H1 (cell line): ENCODE results near the gene ADAM12. TPM values are rescaled to one million over a fixed set of nuclear protein-coding genes. Genes with fewer than 3 reads are reported as not detected.

Experiments used
- CTCF ChIA-PET: fragments of 300-600 bp; sonication (Branson Sonifier 250); formaldehyde crosslinking; loops from one replicate; lab custom pipeline; 2021; ENCODE audit not compliant: partially characterized antibody; lab: Charles Lee
- POLR2A ChIA-PET: fragments of 300-600 bp; sonication (Branson Sonifier 250); formaldehyde crosslinking; loops from one replicate; lab custom pipeline; 2021; ENCODE audit warnings: inconsistent platforms; ENCODE audit not compliant: partially characterized antibody; lab: Charles Lee
- DNase-seq, 2 experiments: peaks; one replicate each; pipeline versions ENCODE4 v3.0.0 to v3.0.0-alpha.2; 2010 to 2022; ENCODE audit warnings: low spot score in 2 of 2, low read depth in 1 of 2, mixed read lengths in 1 of 2
- FAIRE-seq: peaks from 2 replicates; lab custom pipeline; 2011; peaks lifted over from hg19 to GRCh38; lab: Jason Lieb, UNC
- H2AFZ ChIP-seq: 2 replicates; pipeline ENCODE4 v1.8.1; 2012; ENCODE audit warnings: low read length, inconsistent platforms
- H2AK5ac ChIP-seq: 2 replicates; pipeline ENCODE4 v1.6.1; 2013; ENCODE audit warnings: low read depth, low read length
- H2BK120ac ChIP-seq: replicated peaks from 2 replicates; pipeline ENCODE3; 2013; ENCODE audit warnings: low read depth, low read length, inconsistent platforms
- H2BK12ac ChIP-seq: 2 replicates; pipeline ENCODE4 v1.6.1; 2013; ENCODE audit warnings: low read depth, low read length
- H2BK15ac ChIP-seq: 2 replicates; pipeline ENCODE4 v1.6.1; 2013; ENCODE audit warnings: low read length
- H2BK20ac ChIP-seq: 2 replicates; pipeline ENCODE4 v1.6.1; 2013; ENCODE audit warnings: low read length
- H2BK5ac ChIP-seq: 2 replicates; pipeline ENCODE4 v1.6.1; 2013; ENCODE audit warnings: low read depth, low read length
- H3K14ac ChIP-seq: 2 replicates; pipeline ENCODE4 v1.6.1; 2013; ENCODE audit warnings: inconsistent platforms; ENCODE audit not compliant: insufficient read length
- H3K18ac ChIP-seq: 2 replicates; pipeline ENCODE4 v1.6.1; 2013; ENCODE audit warnings: low read length; ENCODE audit errors: extremely low read depth
- H3K23ac ChIP-seq: 2 replicates; pipeline ENCODE4 v1.6.1; 2013; ENCODE audit warnings: inconsistent platforms; ENCODE audit not compliant: insufficient read length
- H3K23me2 ChIP-seq: 2 replicates; pipeline ENCODE4 v1.6.1; 2013; ENCODE audit warnings: low read depth, low read length
- H3K27ac ChIP-seq: 2 replicates; pipeline ENCODE4 v1.6.1; 2011; ENCODE audit warnings: low read depth, low read length, inconsistent platforms
- H3K27me3 ChIP-seq, 4 experiments: replicated peaks in 1 of 4; 1 replicate in 1 of 4; 2 replicates in 3 of 4; pipeline versions ENCODE4 v1.6.1 to v1.8.1; 2011 to 2013; ENCODE audit warnings: low read length in 3 of 4, mild to moderate bottlenecking in 3 of 4, inconsistent platforms in 2 of 4, mixed read lengths in 2 of 4, moderate library complexity in 1 of 4; ENCODE audit not compliant: control insufficient read depth in 3 of 4, insufficient read depth in 3 of 4; ENCODE audit errors: extremely low read depth in 1 of 4
- H3K36me3 ChIP-seq, 4 experiments: 2 replicates each; pipeline versions ENCODE4 v1.6.1 to v1.8.1; 2011 to 2013; ENCODE audit warnings: mild to moderate bottlenecking in 4 of 4, low read length in 3 of 4, moderate library complexity in 2 of 4, control low read depth in 1 of 4, inconsistent platforms in 1 of 4; ENCODE audit not compliant: insufficient read depth in 4 of 4, control insufficient read depth in 2 of 4
- H3K4ac ChIP-seq: replicated peaks from 2 replicates; pipeline ENCODE3; 2013; ENCODE audit warnings: low read length, low read depth, mixed read lengths, inconsistent platforms; ENCODE audit not compliant: insufficient read length
- H3K4me1 ChIP-seq, 4 experiments: replicated peaks in 1 of 4; 1 replicate in 1 of 4; 2 replicates in 3 of 4; pipeline versions ENCODE4 v1.6.1 to v1.8.1; 2011 to 2013; ENCODE audit warnings: low read length in 3 of 4, inconsistent platforms in 2 of 4, mixed read lengths in 1 of 4; ENCODE audit not compliant: insufficient read depth in 4 of 4, control insufficient read depth in 3 of 4
- H3K4me2 ChIP-seq, 2 experiments: 2 replicates each; pipeline versions ENCODE4 v1.6.1 to v1.8.1; 2011 to 2013; ENCODE audit warnings: low read depth in 2 of 2, low read length in 2 of 2, control low read depth in 1 of 2, inconsistent platforms in 1 of 2, mild to moderate bottlenecking in 1 of 2; ENCODE audit not compliant: insufficient read depth in 1 of 2
- H3K4me3 ChIP-seq, 4 experiments: fragments of 200-600, 300-600 bp in 1 of 4; sonication (generic), shearing (Covaris generic), sonication (Bioruptor Twin) in 1 of 4; 2 replicates each; pipeline versions ENCODE4 v1.5.1 to v1.8.1; 2011 to 2016; ENCODE audit warnings: low read length in 4 of 4, low read depth in 3 of 4, control low read depth in 2 of 4, inconsistent platforms in 2 of 4, mild to moderate bottlenecking in 2 of 4, mixed read lengths in 1 of 4, moderate library complexity in 1 of 4; ENCODE audit not compliant: insufficient read depth in 2 of 4; ENCODE audit errors: extremely low read depth in 1 of 4
- H3K56ac ChIP-seq: replicated peaks from 2 replicates; pipeline ENCODE3; 2013; ENCODE audit warnings: low read depth, mild to moderate bottlenecking, mixed read lengths, low read length, inconsistent platforms; ENCODE audit not compliant: insufficient read length
- H3K79me1 ChIP-seq: 2 replicates; pipeline ENCODE4 v1.6.1; 2013; ENCODE audit warnings: low read depth, low read length, control low read depth
- H3K79me2 ChIP-seq, 2 experiments: 2 replicates each; pipeline versions ENCODE4 v1.6.1 to v1.8.1; 2012 to 2013; ENCODE audit warnings: low read length in 2 of 2, mild to moderate bottlenecking in 2 of 2, inconsistent platforms in 1 of 2; ENCODE audit not compliant: insufficient read depth in 2 of 2, control insufficient read depth in 1 of 2
- H3K9ac ChIP-seq, 4 experiments: replicated peaks in 1 of 4; 1 replicate in 1 of 4; 2 replicates in 3 of 4; pipeline versions ENCODE4 v1.6.1 to v1.8.1; 2011 to 2013; ENCODE audit warnings: low read depth in 3 of 4, low read length in 3 of 4, control low read depth in 2 of 4, mild to moderate bottlenecking in 2 of 4, moderate library complexity in 2 of 4, inconsistent platforms in 1 of 4; ENCODE audit errors: extremely low read depth in 1 of 4
- H3K9me3 ChIP-seq, 2 experiments: 2 replicates each; pipeline versions ENCODE4 v1.6.1 to v1.8.1; 2012 to 2013; ENCODE audit warnings: mild to moderate bottlenecking in 2 of 2, moderate library complexity in 2 of 2, control low read depth in 1 of 2, inconsistent platforms in 1 of 2, low read depth in 1 of 2, low read length in 1 of 2, mixed read lengths in 1 of 2; ENCODE audit not compliant: insufficient read depth in 2 of 2
- H4K20me1 ChIP-seq, 2 experiments: replicated peaks in 1 of 2; 2 replicates each; pipeline versions ENCODE3 to v1.8.1; 2011 to 2013; ENCODE audit warnings: inconsistent platforms in 2 of 2, low read length in 2 of 2, mild to moderate bottlenecking in 1 of 2; ENCODE audit not compliant: insufficient read depth in 2 of 2, control insufficient read depth in 1 of 2
- H4K5ac ChIP-seq: 2 replicates; pipeline ENCODE4 v1.6.1; 2013; ENCODE audit warnings: low read length, low read depth, mixed read lengths, inconsistent platforms; ENCODE audit not compliant: insufficient read length
- H4K8ac ChIP-seq: 2 replicates; pipeline ENCODE4 v1.8.0; 2013; ENCODE audit warnings: mild to moderate bottlenecking, moderate library complexity, low read length, inconsistent platforms; ENCODE audit not compliant: insufficient read depth; ENCODE audit errors: extremely low read depth
- H4K91ac ChIP-seq: replicated peaks from 2 replicates; pipeline ENCODE3; 2013; ENCODE audit warnings: low read length, mixed read lengths, inconsistent platforms; ENCODE audit not compliant: insufficient read length
- CHD2 ChIP-seq: IDR thresholded peaks from 2 replicates; pipeline ENCODE4 v1.6.1; 2012; ENCODE audit warnings: low read length, improper control_type of control experiment
- FOSL1 ChIP-seq: IDR thresholded peaks from 2 replicates; pipeline ENCODE4 v1.6.1; 2011; ENCODE audit warnings: mild to moderate bottlenecking, low read depth, low read length, moderate library complexity; ENCODE audit not compliant: insufficient read depth
- JUN ChIP-seq: IDR thresholded peaks from 2 replicates; pipeline ENCODE4 v1.6.1; 2011; ENCODE audit warnings: low read depth, mild to moderate bottlenecking, improper control_type of control experiment, low read length
- KDM5A ChIP-seq: fragments of 200-600 bp; IDR thresholded peaks from 2 replicates; pipeline ENCODE4 v1.7.1; 2012; ENCODE audit warnings: mild to moderate bottlenecking, low read length, inconsistent platforms, mixed read lengths
- POLR2AphosphoS5 ChIP-seq: IDR thresholded peaks from 2 replicates; pipeline ENCODE4 v1.6.1; 2011; ENCODE audit warnings: low read depth, low read length
- POU5F1 ChIP-seq: IDR thresholded peaks from 2 replicates; pipeline ENCODE4 v1.6.1; 2011; ENCODE audit warnings: low read depth, mild to moderate bottlenecking, low read length, moderate library complexity
- RAD21 ChIP-seq, 2 experiments: IDR thresholded peaks in 1 of 2; conservative IDR thresholded peaks in 1 of 2; 2 replicates each; pipeline ENCODE4 v1.6.1; 2011; ENCODE audit warnings: low read depth in 2 of 2, low read length in 2 of 2, improper control_type of control experiment in 1 of 2, inconsistent platforms in 1 of 2, mild to moderate bottlenecking in 1 of 2, moderate library complexity in 1 of 2
- RXRA ChIP-seq: IDR thresholded peaks from 2 replicates; pipeline ENCODE4 v1.6.1; 2011; ENCODE audit warnings: low read depth, mild to moderate bottlenecking, low read length, moderate library complexity; ENCODE audit not compliant: insufficient read depth
- SIN3A ChIP-seq, 2 experiments: IDR thresholded peaks in 1 of 2; conservative IDR thresholded peaks in 1 of 2; 2 replicates each; pipeline ENCODE4 v1.6.1; 2011 to 2012; ENCODE audit warnings: low read length in 2 of 2, improper control_type of control experiment in 1 of 2, low read depth in 1 of 2, mild to moderate bottlenecking in 1 of 2
- SP1 ChIP-seq: IDR thresholded peaks from 2 replicates; pipeline ENCODE4 v1.6.1; 2011; ENCODE audit warnings: low read depth, low read length
- TAF7 ChIP-seq: optimal IDR thresholded peaks from 2 replicates; pipeline ENCODE3; 2011; ENCODE audit warnings: low read depth, mild to moderate bottlenecking, inconsistent platforms, low read length, moderate library complexity, borderline replicate concordance
- TEAD4 ChIP-seq: IDR thresholded peaks from 2 replicates; pipeline ENCODE4 v1.6.1; 2012; ENCODE audit warnings: low read depth, low read length, inconsistent platforms, mixed read lengths
- ZNF274 ChIP-seq: IDR thresholded peaks from 2 replicates; pipeline ENCODE4 v1.7.0; 2012; ENCODE audit warnings: low read length, borderline replicate concordance; ENCODE audit errors: extremely low read depth
- WGBS, 2 experiments: shearing (Covaris generic) in 1 of 2; methylation state at CpG; one replicate each; pipeline versions ENCODE4 v1.1.6 to v1.1.7; 2013 to 2015; ENCODE audit warnings: low lambda C conversion rate in 2 of 2, mixed read lengths in 2 of 2, inconsistent platforms in 1 of 2, low coverage in 1 of 2, missing lambda C conversion rate in 1 of 2; ENCODE audit not compliant: insufficient replicate concordance in 2 of 2, insufficient coverage in 1 of 2, insufficient read length in 1 of 2; ENCODE audit errors: extremely low coverage in 1 of 2, missing lambda C conversion rate in 1 of 2; 5-methylcytosine and 5-hydroxymethylcytosine counted together
- polyA plus RNA-seq, 7 experiments: library from polyadenylated mRNA; depleted of rRNA in 3 of 7; stranded (reverse) in 5 of 7; unstranded in 2 of 7; fragments of >200 nt in 5 of 7; fragments of 200-250 nt in 2 of 7; gene quantifications; 1 replicate in 5 of 7; 2 replicates in 1 of 7; 4 replicates in 1 of 7; pipeline versions ENCODE4 v1.2.1 to v1.2.3, GENCODE V29; 2011 to 2013; ENCODE audit warnings: missing spikeins in 2 of 7, mixed read lengths in 2 of 7
- total RNA-seq: library from RNA; stranded (reverse); fragmentation: NEBNext Ultra II Directional; extraction: Animal tissue kit (Norgen Biotek cat#: 25700); gene quantifications from 2 replicates; pipeline ENCODE4 v1.2.1, GENCODE V29; 2021

ADAM12 gene
- total and polyA plus RNA-seq, 2 of the 8 experiments (the other 6 are each of a cell fraction or from before 2014, with no cell fraction given): 0.07 to 0.17 TPM

GRCh38 chr10:126437635-126438406 lies 49.5 kb upstream of the ADAM12 start:
- H3K27ac ChIP-seq: no peak overlapping the region
- no peaks in the 10 kb centered on the region for H3K9me3 ChIP-seq
- H4K8ac ChIP-seq: no peak overlapping the region
- H3K79me2 ChIP-seq: no peaks in the 10 kb centered on the region
- H3K4me2 ChIP-seq: no peak overlapping the region
- WGBS, 2 experiments: 94% methylated on average over 2 of the region's 2 CpGs; no CpG with 5 or more reads in 1 of the 2 experiments
- FAIRE-seq (no peak), DNase-seq (no peak)
- H2BK15ac ChIP-seq: no peak overlapping the region
- no peak overlapping the region for H3K56ac ChIP-seq
- no peak overlapping the region for H4K5ac ChIP-seq
- no peak overlapping the region for H2BK20ac ChIP-seq
- H3K18ac ChIP-seq: no peak overlapping the region
- H4K20me1 ChIP-seq: no peaks in the 10 kb centered on the region
- H3K9ac ChIP-seq: no peak overlapping the region
- H3K36me3 ChIP-seq: no peaks in the 10 kb centered on the region
- no peak overlapping the region for H2AFZ ChIP-seq
- H3K4ac ChIP-seq: no peak overlapping the region
- H2BK12ac ChIP-seq: no peak overlapping the region
- ChIA-PET CTCF (interaction anchor here (0.7 to 1.5 kb wide), 3 partner anchors 50 to 1376 kb away, joined by 3 to 5 read pairs (median 3); no protein-coding TSS in a partner anchor), POLR2A (no interaction called here)
- no peak overlapping the region for H3K4me3 ChIP-seq
- no peak overlapping the region for H3K14ac ChIP-seq
- no peak overlapping the region for H2BK120ac ChIP-seq
- no peaks in the 10 kb centered on the region for H3K27me3 ChIP-seq
- no peak overlapping the region for H2AK5ac ChIP-seq
- no peaks in the 10 kb centered on the region for H3K23me2 ChIP-seq
- no peaks in the 10 kb centered on the region for H3K79me1 ChIP-seq
- H2BK5ac ChIP-seq: no peak overlapping the region
- no peak overlapping the region for H3K23ac ChIP-seq
- no peak overlapping the region for H4K91ac ChIP-seq
- no peaks in the 10 kb centered on the region for H3K4me1 ChIP-seq
- TF ChIP-seq POLR2AphosphoS5 (no peak), RAD21 (IDR thresholded peaks at IDR 0.05 in 1 of 2, conservative IDR thresholded peaks at IDR 0.05 in 1 of 2; ENCODE audit: low read depth in 2 of 2, low read length in 2 of 2) (no peak), SIN3A (conservative IDR thresholded peaks at IDR 0.05 in 1 of 2, IDR thresholded peaks at IDR 0.05 in 1 of 2; ENCODE audit: low read depth in 1 of 2, low read length in 2 of 2) (no peak), JUN (no peak), TAF7 (no peak), SP1 (no peak), KDM5A (no peak), CHD2 (no peak), FOSL1 (no peak), RXRA (no peak), TEAD4 (no peak), POU5F1 (no peak), ZNF274 (no peak)
